Chondrocyte (in vitro differentiated cells): Measurements from ENCODE around the gene AGPS. TPM values are rescaled to one million over a fixed set of nuclear protein-coding genes. Genes with fewer than 3 reads are reported as not detected.

Experiments
- DNase-seq: peaks from one replicate; pipeline ENCODE4 v3.0.0; 2021; ENCODE audit warnings: mixed read lengths, low spot score
- H3K27ac Mint-ChIP-seq: one replicate; pipeline ENCODE4 v1.8.0; 2021; ENCODE audit warnings: mild to moderate bottlenecking, moderate library complexity, mixed read lengths; ENCODE audit not compliant: unreplicated experiment
- H3K27me3 Mint-ChIP-seq: 2 replicates; pipeline ENCODE4 v1.8.0; 2021; ENCODE audit warnings: low read depth, mixed read lengths
- H3K36me3 Mint-ChIP-seq: 2 replicates; pipeline ENCODE4 v1.8.0; 2021; ENCODE audit warnings: low read depth, mixed read lengths
- H3K4me1 Mint-ChIP-seq: 2 replicates; pipeline ENCODE4 v1.8.0; 2021; ENCODE audit warnings: low read depth, mild to moderate bottlenecking, mixed read lengths
- H3K4me3 Mint-ChIP-seq: one replicate; pipeline ENCODE4 v1.8.0; 2021; ENCODE audit warnings: mild to moderate bottlenecking, moderate library complexity, mixed read lengths; ENCODE audit not compliant: unreplicated experiment
- H3K9me3 Mint-ChIP-seq: 2 replicates; pipeline ENCODE4 v1.8.0; 2021; ENCODE audit warnings: low read depth, mixed read lengths
- CTCF ChIP-seq: fragments of 200-600 bp; sonication (generic); IDR thresholded peaks from 2 replicates; pipeline ENCODE4 v1.5.0; 2021; ENCODE audit warnings: antibody characterized with exemption, mild to moderate bottlenecking, moderate library complexity
- total RNA-seq: library from RNA; stranded (reverse); gene quantifications from 3 replicates; pipeline ENCODE4 v1.2.1, GENCODE V29; 2021

The AGPS gene
- total RNA-seq, 1 donor from 2014 or later = 40.2 TPM

GRCh38 chr2:177379354-177379753 is 13.2 kb upstream of the AGPS start:
- Mint-ChIP-seq H3K4me3 (no peak overlapping the region), H3K36me3 (peaks cover 4% of the 10 kb centered on the region), H3K4me1 (no peaks in the 10 kb centered on the region), H3K9me3 (no peaks in the 10 kb centered on the region), H3K27me3 (no peaks in the 10 kb centered on the region), H3K27ac (no peak overlapping the region)
- no peak for DNase-seq
- TF ChIP-seq CTCF = no peak

- H3K9me3 Mint-ChIP-seq = no peaks in the 10 kb centered on the region
Observed at GRCh38 chr2:177380181-177380580, 12.4 kb upstream of the AGPS start.

GRCh38 chr2:177383935-177384334 is 8.6 kb upstream of the AGPS start:
- Mint-ChIP-seq H3K9me3 (no peaks in the 10 kb centered on the region), H3K4me3 (no peak overlapping the region), H3K27ac (no peak overlapping the region), H3K36me3 (peaks cover 2% of the 10 kb centered on the region), H3K27me3 (no peaks in the 10 kb centered on the region), H3K4me1 (no peaks in the 10 kb centered on the region)
- no peak for TF ChIP-seq CTCF
- no peak for DNase-seq

More at GRCh38 chr2:177380181-177380580, 12.4 kb upstream of the AGPS start:
- Mint-ChIP-seq H3K4me3 (no peak overlapping the region), H3K4me1 (no peaks in the 10 kb centered on the region), H3K27me3 (no peaks in the 10 kb centered on the region), H3K27ac (no peak overlapping the region), H3K36me3 (peaks cover 3% of the 10 kb centered on the region)
- no peak for DNase-seq
- no peak for TF ChIP-seq CTCF

- no peaks in the 10 kb centered on the region for H3K9me3 Mint-ChIP-seq
- H3K4me3 Mint-ChIP-seq = no peak overlapping the region
- H3K27me3 Mint-ChIP-seq = no peaks in the 10 kb centered on the region
- no peak for DNase-seq
- peaks cover 1% of the 10 kb centered on the region for H3K36me3 Mint-ChIP-seq
- no peak overlapping the region for H3K27ac Mint-ChIP-seq
- TF ChIP-seq CTCF = no peak
- no peaks in the 10 kb centered on the region for H3K4me1 Mint-ChIP-seq
Observed at GRCh38 chr2:177385151-177385550, 7.4 kb upstream of the AGPS start.

GRCh38 chr2:177391822-177392372 is 676 bp upstream of the AGPS start:
- Mint-ChIP-seq H3K27ac (peak overlapping the region; percentile 60), H3K27me3 (no peaks in the 10 kb centered on the region), H3K9me3 (no peaks in the 10 kb centered on the region), H3K4me1 (peaks cover 45% of the 10 kb centered on the region), H3K4me3 (peak overlapping the region; percentile 95), H3K36me3 (no peaks in the 10 kb centered on the region)
- no peak for TF ChIP-seq CTCF
- DNase-seq = no peak
